Lung (tissue), 12 donors: ENCODE results near the gene PCDH18. TPM values are rescaled to one million over a fixed set of nuclear protein-coding genes. Genes with fewer than 3 reads are reported as not detected.

Experiments used
- ATAC-seq: fragments of 200-7000 bp; cut with Tn5 transposase; one replicate; pipeline ENCODE4 v1.9.1; 2020; ENCODE audit warnings: moderate number of reproducible peaks; ENCODE audit not compliant: insufficient read depth, low FRiP score
- DNase-seq, 3 donors: peaks; one replicate each; pipeline ENCODE4 v3.0.0-alpha.2; 2013 to 2017
- H3K27ac ChIP-seq, 2 donors: one replicate each; pipeline ENCODE4 v1.5.1; 2013; ENCODE audit warnings: mild to moderate bottlenecking in 2 of 2, moderate library complexity in 2 of 2, control low read depth in 1 of 2, inconsistent platforms in 1 of 2, low read depth in 1 of 2, low read length in 1 of 2
- H3K27me3 ChIP-seq, 3 donors: one replicate each; pipeline ENCODE4 v1.5.1; 2013; ENCODE audit warnings: low read length in 2 of 3; ENCODE audit not compliant: control insufficient read depth in 3 of 3, insufficient read depth in 3 of 3
- H3K36me3 ChIP-seq, 4 donors: one replicate each; pipeline ENCODE4 v1.5.1; 2013; ENCODE audit warnings: low read length in 4 of 4, mild to moderate bottlenecking in 1 of 4, moderate library complexity in 1 of 4; ENCODE audit not compliant: control insufficient read depth in 4 of 4, insufficient read depth in 4 of 4
- H3K4me1 ChIP-seq, 5 donors: one replicate each; pipeline ENCODE4 v1.5.1; 2013; ENCODE audit warnings: low read length in 5 of 5, mild to moderate bottlenecking in 2 of 5, moderate library complexity in 1 of 5; ENCODE audit not compliant: control insufficient read depth in 5 of 5, insufficient read depth in 5 of 5
- H3K4me3 ChIP-seq: one replicate; pipeline ENCODE4 v1.5.1; 2013; ENCODE audit warnings: mild to moderate bottlenecking, control low read depth, moderate library complexity
- H3K9ac ChIP-seq, 2 donors: one replicate each; pipeline ENCODE4 v1.5.1; 2013; ENCODE audit warnings: low read length in 2 of 2, control low read depth in 1 of 2; ENCODE audit not compliant: insufficient read depth in 1 of 2
- H3K9me3 ChIP-seq, 4 donors: one replicate each; pipeline ENCODE4 v1.5.1; 2013; ENCODE audit warnings: low read length in 3 of 4, mild to moderate bottlenecking in 1 of 4, moderate library complexity in 1 of 4; ENCODE audit not compliant: control insufficient read depth in 4 of 4, insufficient read depth in 3 of 4
- WGBS, 2 donors: extraction: QIAGEN DNeasy Blood & Tissue Kit; methylation state at CpG; one replicate each; pipeline ENCODE4 v1.1.7; 2013; 5-methylcytosine and 5-hydroxymethylcytosine counted together
- polyA plus RNA-seq, 2 donors: library from polyadenylated mRNA; stranded (reverse); fragments of 200-250 nt; gene quantifications; one replicate each; pipeline ENCODE4 v1.2.1, GENCODE V29; 2013
- total RNA-seq, 2 donors: library from RNA; depleted of rRNA in 1 of 2; stranded (reverse); fragments of >200 nt in 1 of 2; gene quantifications; one replicate each; pipeline ENCODE4 v1.2.1, GENCODE V29; 2014 to 2021
- TF ChIP-seq, protein P1 (sequence below): IDR thresholded peaks from 2 replicates; pipeline ENCODE4 v1.5.1; 2012; ENCODE audit warnings: mild to moderate bottlenecking; ENCODE audit errors: control extremely low read depth, extremely low read depth
- donor health status: control.
- donor health status: control.
- donor health status: Bipolar disorder and iron deficiency.
- donor health status: healthy.
- donor health status: DM: yes; HTN: yes; CAD: no.

The PCDH18 gene
- total and polyA plus RNA-seq, 4 donors: 1.7 to 106 (median 4.8) TPM

DNA sequence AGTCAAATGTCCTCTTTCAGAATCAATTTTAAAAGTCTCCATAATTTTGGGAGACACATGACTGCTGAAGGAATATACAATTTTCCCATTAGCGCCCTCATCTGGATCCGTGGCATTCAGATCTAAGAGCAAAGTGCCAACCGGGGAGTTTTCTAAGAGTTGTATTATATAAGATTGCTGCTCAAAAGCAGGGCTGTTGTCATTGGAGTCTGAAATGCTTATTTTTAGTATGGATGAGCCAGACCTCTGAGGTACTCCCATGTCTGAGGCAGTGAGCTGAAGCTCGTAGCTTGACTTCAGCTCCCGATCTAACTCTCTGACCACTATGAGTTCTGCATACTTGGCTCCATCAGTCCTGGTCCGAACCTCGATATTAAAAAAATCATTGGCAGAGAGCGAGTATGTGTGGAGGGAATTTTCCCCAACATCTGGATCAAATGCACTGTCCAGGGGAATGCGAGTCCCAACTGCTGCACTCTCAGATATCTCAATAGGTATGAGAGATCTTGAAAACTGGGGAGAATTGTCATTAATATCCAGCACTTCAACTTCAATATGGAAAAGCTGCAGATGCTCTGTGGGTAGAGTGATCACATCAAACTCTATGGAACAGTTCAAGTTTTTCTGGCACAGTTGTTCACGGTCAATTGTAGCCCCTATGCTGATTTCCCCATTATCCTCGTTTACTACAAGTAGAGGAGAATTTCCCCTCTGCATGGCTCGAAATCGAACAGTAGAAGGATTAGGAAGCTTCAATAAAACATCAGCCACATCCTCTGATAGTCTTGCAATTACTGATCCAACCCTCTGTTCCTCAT, 917 bp downstream of the PCDH18 start:
- no peak for ATAC-seq
- no peaks in the 10 kb centered on the region for H3K27me3 ChIP-seq
- H3K9me3 ChIP-seq: peaks cover 0 to 5% (median 0%) of the 10 kb centered on the region in 4 donors
- peaks cover 0 to 38% (median 8%) of the 10 kb centered on the region in 4 donors for H3K36me3 ChIP-seq
- peak overlapping the region; percentile 62 for H3K4me3 ChIP-seq
- WGBS, 2 donors: 26 to 27% methylated on average over 13 of the region's 13 CpGs
- DNase-seq: peak; percentile 51 to 87 (median 79)
- TF ChIP-seq, protein P1, sequence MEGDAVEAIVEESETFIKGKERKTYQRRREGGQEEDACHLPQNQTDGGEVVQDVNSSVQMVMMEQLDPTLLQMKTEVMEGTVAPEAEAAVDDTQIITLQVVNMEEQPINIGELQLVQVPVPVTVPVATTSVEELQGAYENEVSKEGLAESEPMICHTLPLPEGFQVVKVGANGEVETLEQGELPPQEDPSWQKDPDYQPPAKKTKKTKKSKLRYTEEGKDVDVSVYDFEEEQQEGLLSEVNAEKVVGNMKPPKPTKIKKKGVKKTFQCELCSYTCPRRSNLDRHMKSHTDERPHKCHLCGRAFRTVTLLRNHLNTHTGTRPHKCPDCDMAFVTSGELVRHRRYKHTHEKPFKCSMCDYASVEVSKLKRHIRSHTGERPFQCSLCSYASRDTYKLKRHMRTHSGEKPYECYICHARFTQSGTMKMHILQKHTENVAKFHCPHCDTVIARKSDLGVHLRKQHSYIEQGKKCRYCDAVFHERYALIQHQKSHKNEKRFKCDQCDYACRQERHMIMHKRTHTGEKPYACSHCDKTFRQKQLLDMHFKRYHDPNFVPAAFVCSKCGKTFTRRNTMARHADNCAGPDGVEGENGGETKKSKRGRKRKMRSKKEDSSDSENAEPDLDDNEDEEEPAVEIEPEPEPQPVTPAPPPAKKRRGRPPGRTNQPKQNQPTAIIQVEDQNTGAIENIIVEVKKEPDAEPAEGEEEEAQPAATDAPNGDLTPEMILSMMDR: no peak
- H3K27ac ChIP-seq: peak overlapping the region in 1 of 2 donors; percentile 59
- H3K4me1 ChIP-seq: peaks cover 0 to 34% (median 0%) of the 10 kb centered on the region in 5 donors
- H3K9ac ChIP-seq: peak overlapping the region; percentile 80 to 99

DNA sequence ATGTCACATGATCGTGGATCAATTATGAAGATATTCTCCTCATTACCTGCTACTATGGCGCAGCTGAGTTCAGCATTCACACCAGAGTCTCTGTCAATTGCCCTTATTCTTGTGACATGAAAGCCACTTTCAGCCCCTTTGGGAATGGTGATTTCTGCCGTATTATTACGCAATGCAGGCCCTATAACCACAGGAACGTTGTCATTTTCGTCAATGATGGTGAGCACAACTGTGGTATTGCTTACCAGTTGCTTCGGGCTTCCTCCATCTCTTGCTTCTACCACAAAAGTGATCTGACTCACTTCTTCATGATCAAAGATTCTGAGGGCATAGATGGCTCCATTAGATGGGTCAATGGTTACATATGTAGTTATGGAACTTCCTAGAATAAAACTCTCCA, 2.1 kb downstream of the PCDH18 start:
- ATAC-seq (no peak), DNase-seq (no peak)
- 76 to 80% methylated on average over 7 of the region's 7 CpGs for WGBS, 2 donors
- Histone ChIP-seq H3K4me3 (peak overlapping the region; percentile 49), H3K9ac (peak overlapping the region in 1 of 2 donors; percentile 61), H3K9me3 (peaks cover 0 to 5% (median 0%) of the 10 kb centered on the region in 4 donors), H3K27me3 (no peaks in the 10 kb centered on the region), H3K27ac (peak overlapping the region in 1 of 2 donors; percentile 56), H3K36me3 (peaks cover 0 to 38% (median 10%) of the 10 kb centered on the region in 4 donors), H3K4me1 (peaks cover 0 to 38% (median 0%) of the 10 kb centered on the region in 5 donors)
- TF ChIP-seq, protein P1: no peak

DNA sequence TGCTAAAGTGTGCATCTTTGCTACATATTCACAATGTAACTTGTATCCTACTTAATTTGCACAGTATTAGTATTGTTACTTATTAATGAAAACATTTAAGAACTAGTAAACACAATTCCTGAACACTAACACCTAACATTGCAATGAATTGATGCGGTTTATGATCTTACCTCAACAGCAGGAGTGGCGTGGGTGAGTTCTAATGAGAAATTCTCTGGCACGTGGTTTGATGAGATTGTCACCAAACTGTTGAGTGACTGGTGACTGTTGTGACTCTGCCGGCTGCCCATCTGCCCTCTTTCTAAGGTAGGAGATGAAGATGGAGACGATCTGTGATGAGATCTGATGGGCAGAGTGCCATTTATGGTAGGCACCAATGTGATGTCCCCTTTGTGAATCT, 2.9 kb downstream of the PCDH18 start:
- TF ChIP-seq, protein P1: no peak
- DNase-seq: no peak
- peaks cover 0 to 41% (median 10%) of the 10 kb centered on the region in 4 donors for H3K36me3 ChIP-seq
- peak overlapping the region in 1 of 2 donors; percentile 33 for H3K27ac ChIP-seq
- WGBS, 2 donors: 73 to 84% methylated on average over 5 of the region's 5 CpGs
- peak overlapping the region; percentile 31 to 61 for H3K9ac ChIP-seq
- H3K4me3 ChIP-seq: peak overlapping the region; percentile 49
- peaks cover 0 to 5% (median 0%) of the 10 kb centered on the region in 4 donors for H3K9me3 ChIP-seq
- ATAC-seq: no peak
- no peaks in the 10 kb centered on the region for H3K27me3 ChIP-seq
- peaks cover 0 to 45% (median 4%) of the 10 kb centered on the region in 5 donors for H3K4me1 ChIP-seq
